Measurements from ENCODE around the gene MTCH2.
"Not testable (repeated sequence)": the region's sequence is repeated elsewhere in the genome, so short reads cannot be mapped to it uniquely, and the experiment has no call there.

Gene MTCH2

GRCh38 chr11:47636331-47636730 lies 6.0 kb downstream of the MTCH2 start:
- not testable (repeated sequence) for DNase-seq (ENCODE audit: low read depth in 2 of 2)

- DNase-seq (ENCODE audit: low read depth in 2 of 2): no peak
These were observed 10.9 kb downstream of the MTCH2 start for GRCh38 chr11:47631473-47631872.

GRCh38 chr11:47628026-47628425 lies 14.3 kb downstream of the MTCH2 start:
- no peak for DNase-seq (ENCODE audit: low read depth in 2 of 2)

- no peak for DNase-seq (ENCODE audit: low read depth in 2 of 2)
These were observed 16.1 kb downstream of the MTCH2 start for GRCh38 chr11:47626234-47626633.

GRCh38 chr11:47620836-47621378 lies 21.5 kb downstream of the MTCH2 start:
- no peak for DNase-seq (ENCODE audit: low read depth in 2 of 2)

- no peak for DNase-seq (ENCODE audit: low read depth in 2 of 2)
These were observed 24.9 kb downstream of the MTCH2 start for GRCh38 chr11:47617417-47617809.

GRCh38 chr11:47616726-47617416 lies 25.5 kb downstream of the MTCH2 start:
- DNase-seq (ENCODE audit: low read depth in 2 of 2): no peak

GRCh38 chr11:47615249-47615648 lies 27.1 kb downstream of the MTCH2 start:
- DNase-seq (ENCODE audit: low read depth in 2 of 2): no peak

- DNase-seq (ENCODE audit: low read depth in 2 of 2): no peak
These were observed 31.0 kb downstream of the MTCH2 start for GRCh38 chr11:47611348-47611794.

GRCh38 chr11:47609675-47610074 lies 32.7 kb downstream of the MTCH2 start:
- DNase-seq (ENCODE audit: low read depth in 2 of 2): no peak

GRCh38 chr11:47607380-47607779 lies 35.0 kb downstream of the MTCH2 start:
- no peak for DNase-seq (ENCODE audit: low read depth in 2 of 2)

GRCh38 chr11:47606731-47607130 lies 35.6 kb downstream of the MTCH2 start:
- no peak for DNase-seq (ENCODE audit: low read depth in 2 of 2)

- no peak for DNase-seq (ENCODE audit: low read depth in 2 of 2)
These were observed 36.4 kb downstream of the MTCH2 start for GRCh38 chr11:47605921-47606320.

- DNase-seq (ENCODE audit: low read depth in 2 of 2): no peak
These were observed 39.1 kb downstream of the MTCH2 start for GRCh38 chr11:47603295-47603694.

- DNase-seq (ENCODE audit: low read depth in 2 of 2): no peak
These were observed 42.5 kb downstream of the MTCH2 start for GRCh38 chr11:47599902-47600301.

- DNase-seq (ENCODE audit: low read depth in 2 of 2): no peak
These were observed 46.4 kb downstream of the MTCH2 start for GRCh38 chr11:47595967-47596366.

GRCh38 chr11:47595029-47595428 lies 47.3 kb downstream of the MTCH2 start:
- DNase-seq (ENCODE audit: low read depth in 2 of 2): no peak

- DNase-seq (ENCODE audit: low read depth in 2 of 2): no peak
These were observed 48.2 kb downstream of the MTCH2 start, which contains the start of gene C1QTNF4 for GRCh38 chr11:47593934-47594855. TSS of gene C1QTNF4 (minus strand) at chr11:47594411. CDS start at chr11:47590810, 3,601 bp downstream.

- DNase-seq (ENCODE audit: low read depth in 2 of 2): no peak
These were observed 48.8 kb downstream of the MTCH2 start for GRCh38 chr11:47593492-47593933.

- DNase-seq (ENCODE audit: low read depth in 2 of 2): no peak
These were observed 49.4 kb downstream of the MTCH2 start for GRCh38 chr11:47592970-47593369.

- no peak for DNase-seq (ENCODE audit: low read depth in 2 of 2)
These were observed 50.1 kb downstream of the MTCH2 start for GRCh38 chr11:47592251-47592650.

- no peak for DNase-seq (ENCODE audit: low read depth in 2 of 2)
These were observed 50.6 kb downstream of the MTCH2 start for GRCh38 chr11:47591764-47592163.
